PC-3 (cell line): ENCODE data around the gene SALL4. TPM values are rescaled to one million over a fixed set of nuclear protein-coding genes. Genes with fewer than 3 reads are reported as not detected.

Source experiments
- ATAC-seq: fragments of 200-7000 bp; cut with Tn5 transposase; 2 replicates; pipeline ENCODE4 v1.9.1; 2020; ENCODE audit warnings: mild to moderate bottlenecking, moderate library complexity
- BruUV-seq: library from RNA; stranded (reverse); fragments of 400-500 nt; replicated peaks from 2 replicates; lab custom pipeline; 2021; lab: Mats Ljungman, UMichigan
- CTCF ChIA-PET: fragments of 300-600 bp; sonication (Branson Sonifier 250); formaldehyde crosslinking; loops from one replicate; lab custom pipeline; 2022; ENCODE audit warnings: antibody characterized with exemption; lab: Charles Lee
- POLR2A ChIA-PET: fragments of 300-600 bp; sonication (Branson Sonifier 250); formaldehyde crosslinking; loops from one replicate; lab custom pipeline; 2022; ENCODE audit warnings: antibody characterized with exemption; ENCODE audit not compliant: unreplicated experiment; lab: Charles Lee
- DNase-seq: peaks from one replicate; pipeline ENCODE4 v3.0.0-alpha.2; 2015
- H2AFZ ChIP-seq: fragments of 300-600 bp; sonication (generic); 2 replicates; pipeline ENCODE4 v1.6.0; 2016; ENCODE audit warnings: antibody characterized with exemption, low read length
- H3F3A ChIP-seq: fragments of 300-600 bp; sonication (generic); one replicate; pipeline ENCODE4 v1.6.0; 2017; ENCODE audit warnings: antibody characterized with exemption, low read length, control low read depth, mild to moderate bottlenecking; ENCODE audit not compliant: unreplicated experiment
- H3K27ac ChIP-seq: fragments of 300-600 bp; sonication (generic); 2 replicates; pipeline ENCODE4 v1.5.1; 2016; ENCODE audit warnings: mild to moderate bottlenecking, low read length
- H3K27me3 ChIP-seq: fragments of 300-600 bp; sonication (generic); 2 replicates; pipeline ENCODE4 v1.6.1; 2016; ENCODE audit warnings: low read length, mixed read lengths
- H3K36me3 ChIP-seq: fragments of 300-600 bp; sonication (generic); 2 replicates; pipeline ENCODE4 v1.6.1; 2016; ENCODE audit warnings: low read depth, mixed run types, low read length, mixed read lengths
- H3K4me1 ChIP-seq: fragments of 300-600 bp; sonication (generic); 2 replicates; pipeline ENCODE4 v1.5.1; 2016; ENCODE audit warnings: low read length; ENCODE audit not compliant: insufficient read depth
- H3K4me2 ChIP-seq: fragments of 300-600 bp; sonication (generic); 2 replicates; pipeline ENCODE4 v1.6.0; 2016; ENCODE audit warnings: low read length
- H3K4me3 ChIP-seq: fragments of 300-600 bp; sonication (generic); 2 replicates; pipeline ENCODE4 v1.5.1; 2016; ENCODE audit warnings: mild to moderate bottlenecking, low read length, mixed read lengths
- H3K79me2 ChIP-seq: fragments of 300-600 bp; sonication (generic); 2 replicates; pipeline ENCODE4 v1.6.1; 2017; ENCODE audit warnings: low read length, mixed read lengths
- H3K9ac ChIP-seq: fragments of 300-600 bp; sonication (generic); 2 replicates; pipeline ENCODE4 v1.6.0; 2016; ENCODE audit warnings: mild to moderate bottlenecking, low read length
- H3K9me2 ChIP-seq: fragments of 300-600 bp; sonication (generic); replicated peaks from 2 replicates; pipeline ENCODE4 v1.6.1; 2016; ENCODE audit warnings: mixed run types, low read length, mixed read lengths
- H3K9me3 ChIP-seq: fragments of 300-600 bp; sonication (generic); 2 replicates; pipeline ENCODE4 v1.6.1; 2016; ENCODE audit warnings: low read length, mixed read lengths
- H4K20me1 ChIP-seq: fragments of 300-600 bp; sonication (generic); 2 replicates; pipeline ENCODE4 v1.6.1; 2016; ENCODE audit warnings: low read length, mixed read lengths
- CTCF ChIP-seq: fragments of 300-600 bp; sonication (generic); conservative IDR thresholded peaks from 2 replicates; pipeline ENCODE4 v1.5.1; 2017; ENCODE audit warnings: antibody characterized with exemption, low read depth, mild to moderate bottlenecking, low read length
- EZH2 ChIP-seq: fragments of 300-600 bp; sonication (generic); IDR thresholded peaks from one replicate; pipeline ENCODE4 v1.6.1; 2017; ENCODE audit warnings: antibody characterized with exemption, mild to moderate bottlenecking, low read length; ENCODE audit not compliant: unreplicated experiment
- EZH2phosphoT487 ChIP-seq: fragments of 300-600 bp; sonication (generic); IDR thresholded peaks from 2 replicates; pipeline ENCODE4 v1.6.1; 2018; ENCODE audit warnings: mild to moderate bottlenecking, antibody characterized with exemption, low read length, borderline replicate concordance
- intact Hi-C: fragments of 100-400 bp; cut with micrococcal nuclease; formaldehyde crosslinking; loops from 2 replicates; pipeline ENCODE4 v1.9.0; 2023
- total RNA-seq: library from RNA; depleted of rRNA; stranded (reverse); fragments of >200 nt; gene quantifications from 2 replicates; pipeline ENCODE4 v1.2.3, GENCODE V29; 2014

SALL4 gene
- total RNA-seq, 1 experiment from 2014 or later: 3.1 TPM

GRCh38 chr20:51840865-51841264, 38.5 kb upstream of the SALL4 start:
- TF ChIP-seq CTCF (no peak), EZH2phosphoT487 (no peak), EZH2 (no peak)
- Histone ChIP-seq H3K4me3 (no peak overlapping the region), H3K4me1 (no peaks in the 10 kb centered on the region), H3K9ac (no peak overlapping the region), H3K9me3 (no peaks in the 10 kb centered on the region), H3K4me2 (no peak overlapping the region), H3K27me3 (no peaks in the 10 kb centered on the region), H3F3A (no peaks in the 10 kb centered on the region), H3K79me2 (no peaks in the 10 kb centered on the region), H2AFZ (no peak overlapping the region), H3K27ac (no peak overlapping the region), H4K20me1 (no peaks in the 10 kb centered on the region), H3K36me3 (no peaks in the 10 kb centered on the region), H3K9me2 (no peaks in the 10 kb centered on the region)
- no peak for ATAC-seq
- no peak for DNase-seq
- intact Hi-C loops: no loop called here
- no TSS peak for BruUV-seq
- ChIA-PET CTCF (no interaction called here), POLR2A (no interaction called here)

DNA sequence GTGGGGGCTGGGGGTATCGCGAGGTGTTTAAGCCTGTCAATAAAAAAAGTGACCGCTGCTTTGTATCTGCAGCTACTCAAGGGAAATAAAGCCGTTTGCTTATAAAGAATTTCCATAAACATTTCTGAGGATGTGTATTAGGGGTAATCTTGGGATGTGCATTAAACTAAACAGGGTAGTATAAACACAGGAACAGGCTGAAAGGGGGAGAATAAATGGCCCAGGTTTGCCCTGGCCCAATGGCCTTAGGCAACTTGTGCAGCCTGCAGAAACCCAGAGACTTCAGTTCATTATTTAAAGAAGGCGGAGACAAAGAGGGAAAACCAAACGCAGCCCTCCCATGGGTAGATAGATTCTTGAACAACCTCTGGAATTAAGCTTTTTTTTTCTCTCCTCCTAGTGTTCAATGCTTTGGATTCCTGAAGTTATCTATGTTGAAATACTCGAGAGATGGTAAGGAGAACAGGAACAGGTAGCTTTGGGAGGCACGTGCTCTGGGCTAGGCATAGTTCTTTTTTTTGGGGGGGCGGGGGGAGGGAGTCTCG, 35.6 kb upstream of the SALL4 start:
- no peak overlapping the region for H3K4me2 ChIP-seq
- intact Hi-C loops: no loop called here
- no peaks in the 10 kb centered on the region for H3K4me1 ChIP-seq
- ChIA-PET CTCF (interaction anchor here (0.5 kb wide), 1 partner anchor 137 kb away, joined by 4 read pairs; no protein-coding TSS in a partner anchor), POLR2A (no interaction called here)
- H4K20me1 ChIP-seq: no peaks in the 10 kb centered on the region
- H3K9ac ChIP-seq: no peak overlapping the region
- H3K36me3 ChIP-seq: no peaks in the 10 kb centered on the region
- no peak for ATAC-seq
- no peak for DNase-seq
- H2AFZ ChIP-seq: no peak overlapping the region
- no peak overlapping the region for H3K27ac ChIP-seq
- TF ChIP-seq EZH2phosphoT487 (no peak), CTCF (no peak), EZH2 (no peak)
- no peaks in the 10 kb centered on the region for H3K27me3 ChIP-seq
- H3K79me2 ChIP-seq: no peaks in the 10 kb centered on the region
- BruUV-seq: no TSS peak
- H3K9me3 ChIP-seq: no peaks in the 10 kb centered on the region
- no peak overlapping the region for H3K4me3 ChIP-seq
- H3K9me2 ChIP-seq: no peaks in the 10 kb centered on the region
- no peaks in the 10 kb centered on the region for H3F3A ChIP-seq

DNA sequence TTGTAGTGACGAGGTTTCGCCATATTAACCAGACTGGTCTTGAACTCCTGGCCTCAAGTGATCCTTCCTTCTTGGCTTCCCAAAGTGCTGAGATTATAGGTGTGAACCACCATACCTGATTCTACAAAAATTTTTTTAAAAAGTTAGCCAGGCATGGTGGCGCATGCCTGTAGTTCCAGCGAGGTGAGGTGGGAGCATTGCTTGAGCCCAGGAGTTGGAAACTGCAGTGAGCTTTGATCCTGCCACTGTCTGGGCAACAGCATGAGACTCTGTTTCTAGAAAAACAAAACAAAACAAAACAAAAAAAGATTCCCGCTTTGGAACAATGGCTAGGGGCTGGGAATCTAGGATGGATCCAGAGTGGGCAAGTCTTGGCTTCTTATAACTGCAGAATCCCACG, 35.1 kb upstream of the SALL4 start:
- Histone ChIP-seq H3K9ac (no peak overlapping the region), H3F3A (no peaks in the 10 kb centered on the region), H3K4me1 (no peaks in the 10 kb centered on the region), H3K36me3 (no peaks in the 10 kb centered on the region), H3K9me2 (no peaks in the 10 kb centered on the region), H4K20me1 (no peaks in the 10 kb centered on the region), H2AFZ (no peak overlapping the region), H3K27me3 (no peaks in the 10 kb centered on the region), H3K9me3 (no peaks in the 10 kb centered on the region), H3K4me3 (no peak overlapping the region), H3K27ac (no peak overlapping the region), H3K79me2 (no peaks in the 10 kb centered on the region), H3K4me2 (no peak overlapping the region)
- POLR2A ChIA-PET: no interaction called here
- intact Hi-C loops: no loop called here
- DNase-seq (no peak), ATAC-seq (no peak)
- BruUV-seq: no TSS peak
- CTCF ChIA-PET: no interaction called here
- no peak for TF ChIP-seq EZH2phosphoT487
- no peak for TF ChIP-seq CTCF
- TF ChIP-seq EZH2: no peak
